IPS DF 19.7 (cell line): ENCODE measurements around the gene PHF19.
A peak's percentile ranks its signal among the peaks of the same experiment; 100 is the strongest.

Source experiments
- DNase-seq: peaks from one replicate; pipeline ENCODE4 v3.0.0-alpha.2; 2013; ENCODE audit warnings: low read depth, low spot score

PHF19 gene

GRCh38 chr9:120855827-120856670 is 20.9 kb downstream of the PHF19 start:
- no peak for DNase-seq

- no peak for DNase-seq
These were observed 22.2 kb downstream of the PHF19 start for GRCh38 chr9:120854596-120855327.

GRCh38 chr9:120853198-120853597 is 23.8 kb downstream of the PHF19 start:
- no peak for DNase-seq

GRCh38 chr9:120852240-120853010 is 24.6 kb downstream of the PHF19 start:
- DNase-seq: no peak

- no peak for DNase-seq
These were observed 25.5 kb downstream of the PHF19 start for GRCh38 chr9:120851449-120851848.

- DNase-seq: no peak
These were observed 26.7 kb downstream of the PHF19 start for GRCh38 chr9:120850315-120850714.

GRCh38 chr9:120846906-120847305 is 30.1 kb downstream of the PHF19 start:
- no peak for DNase-seq

GRCh38 chr9:120846251-120846889 is 30.6 kb downstream of the PHF19 start:
- DNase-seq: no peak

- DNase-seq: no peak
These were observed 31.7 kb downstream of the PHF19 start for GRCh38 chr9:120845255-120845654.

- peak; percentile 97 for DNase-seq
These were observed 34.1 kb downstream of the PHF19 start, which contains the start of gene PSMD5 for GRCh38 chr9:120842685-120843485. TSS of gene PSMD5 (minus strand) at chr9:120842922. CDS start at chr9:120842909, 13 bp downstream.

GRCh38 chr9:120841930-120842684 is 34.9 kb downstream of the PHF19 start:
- DNase-seq: no peak

- no peak for DNase-seq
These were observed 37.8 kb downstream of the PHF19 start for GRCh38 chr9:120839146-120839545.

GRCh38 chr9:120837921-120838320 is 39.1 kb downstream of the PHF19 start:
- no peak for DNase-seq

GRCh38 chr9:120833325-120833724 is 43.7 kb downstream of the PHF19 start:
- no peak for DNase-seq

GRCh38 chr9:120832807-120833206 is 44.2 kb downstream of the PHF19 start:
- DNase-seq: no peak

- DNase-seq: no peak
These were observed 46.1 kb downstream of the PHF19 start for GRCh38 chr9:120830865-120831264.

GRCh38 chr9:120830151-120830550 is 46.8 kb downstream of the PHF19 start:
- DNase-seq: no peak

GRCh38 chr9:120829650-120830049 is 47.3 kb downstream of the PHF19 start:
- DNase-seq: no peak

GRCh38 chr9:120820095-120820494 is 56.9 kb downstream of the PHF19 start:
- no peak for DNase-seq

- no peak for DNase-seq
These were observed 58.4 kb downstream of the PHF19 start for GRCh38 chr9:120818595-120818994.
